Endothelial cell of umbilical vein (primary cell): Measurements from ENCODE around the gene TOPAZ1. TPM values are rescaled to one million over a fixed set of nuclear protein-coding genes. Genes with fewer than 3 reads are reported as not detected.

Experiments used
- BruUV-seq: library from RNA; stranded (reverse); fragments of 400-500 nt; replicated peaks from 2 replicates; lab custom pipeline; 2021; lab: Mats Ljungman, UMichigan
- CTCF ChIA-PET: fragments of 300-600, 350-600 bp; sonication (Branson Sonifier 250); formaldehyde crosslinking; loops from one replicate; lab custom pipeline; 2021; ENCODE audit warnings: antibody characterized with exemption, inconsistent platforms; lab: Charles Lee
- POLR2A ChIA-PET: fragments of 300-600, 350-600 bp; sonication (Branson Sonifier 250); formaldehyde crosslinking; loops from one replicate; lab custom pipeline; 2021; ENCODE audit warnings: antibody characterized with exemption, inconsistent platforms; lab: Charles Lee
- DNase-seq: peaks from one replicate; pipeline ENCODE4 v3.0.0-alpha.2; 2011; ENCODE audit warnings: low read depth, low spot score
- FAIRE-seq: peaks from 2 replicates; lab custom pipeline; 2011; peaks lifted over from hg19 to GRCh38; lab: Jason Lieb, UNC
- H2AFZ ChIP-seq: 2 replicates; pipeline ENCODE4 v1.6.0; 2012; ENCODE audit warnings: low read depth, low read length, control low read depth, inconsistent platforms
- H3K27ac ChIP-seq: 2 replicates; pipeline ENCODE4 v1.5.1; 2011; ENCODE audit warnings: low read depth, mild to moderate bottlenecking, control low read depth, low read length, moderate library complexity; ENCODE audit not compliant: insufficient read depth
- H3K27me3 ChIP-seq, 2 experiments: 2 replicates each; pipeline versions ENCODE4 v1.6.0 to v1.6.1; 2011; ENCODE audit warnings: low read length in 2 of 2, mixed read lengths in 1 of 2; ENCODE audit not compliant: control insufficient read depth in 2 of 2, insufficient read depth in 2 of 2
- H3K36me3 ChIP-seq, 2 experiments: 2 replicates in 1 of 2; 3 replicates in 1 of 2; pipeline ENCODE4 v1.5.1; 2011; ENCODE audit warnings: low read length in 2 of 2, mild to moderate bottlenecking in 1 of 2, moderate library complexity in 1 of 2; ENCODE audit not compliant: control insufficient read depth in 2 of 2, insufficient read depth in 2 of 2; ENCODE audit errors: extremely low read depth in 1 of 2
- H3K4me1 ChIP-seq: 3 replicates; pipeline ENCODE4 v1.5.1; 2011; ENCODE audit warnings: mild to moderate bottlenecking, low read length; ENCODE audit not compliant: control insufficient read depth, insufficient read depth; ENCODE audit errors: extremely low read depth
- H3K4me2 ChIP-seq: 2 replicates; pipeline ENCODE4 v1.6.1; 2011; ENCODE audit warnings: low read length, control low read depth, mixed read lengths; ENCODE audit not compliant: insufficient read depth
- H3K4me3 ChIP-seq, 3 experiments: fragments of 200-600 bp in 1 of 3; sonication (generic), shearing (Covaris generic) in 1 of 3; replicated peaks in 1 of 3; 2 replicates each; pipeline ENCODE4 v1.5.1; 2011 to 2016; ENCODE audit warnings: control low read depth in 3 of 3, low read length in 3 of 3, mild to moderate bottlenecking in 2 of 3, inconsistent platforms in 1 of 3, low read depth in 1 of 3, moderate library complexity in 1 of 3; ENCODE audit not compliant: insufficient read depth in 1 of 3
- H3K79me2 ChIP-seq: 2 replicates; pipeline ENCODE4 v1.6.0; 2012; ENCODE audit warnings: low read length, inconsistent platforms; ENCODE audit not compliant: control insufficient read depth, insufficient read depth
- H3K9ac ChIP-seq: replicated peaks from 2 replicates; pipeline ENCODE3; 2011; ENCODE audit warnings: low read length, control low read depth; ENCODE audit not compliant: insufficient read depth; ENCODE audit errors: extremely low read depth
- H3K9me1 ChIP-seq: replicated peaks from 3 replicates; pipeline ENCODE4 v1.6.0; 2011; ENCODE audit warnings: mild to moderate bottlenecking, low read length; ENCODE audit not compliant: control insufficient read depth, insufficient read depth; ENCODE audit errors: extremely low read depth
- H3K9me3 ChIP-seq: replicated peaks from 2 replicates; pipeline ENCODE4 v1.5.1; 2012; ENCODE audit warnings: low read length, inconsistent platforms; ENCODE audit not compliant: control insufficient read depth, insufficient read depth
- H4K20me1 ChIP-seq: replicated peaks from 2 replicates; pipeline ENCODE3; 2011; ENCODE audit warnings: mild to moderate bottlenecking, low read length; ENCODE audit not compliant: control insufficient read depth, insufficient read depth; ENCODE audit errors: extremely low read depth
- EZH2 ChIP-seq: IDR thresholded peaks from 2 replicates; pipeline ENCODE4 v1.6.1; 2012; ENCODE audit warnings: borderline replicate concordance, low read depth, mild to moderate bottlenecking, moderate library complexity, low read length, inconsistent platforms; ENCODE audit not compliant: severe bottlenecking
- FOS ChIP-seq: IDR thresholded peaks from 2 replicates; pipeline ENCODE4 v1.6.1; 2011; ENCODE audit warnings: mild to moderate bottlenecking, low read length, moderate library complexity, borderline replicate concordance; ENCODE audit not compliant: insufficient read depth
- GATA2 ChIP-seq: IDR thresholded peaks from 2 replicates; pipeline ENCODE4 v1.7.0; 2011; ENCODE audit warnings: low read depth, mild to moderate bottlenecking, moderate library complexity, mixed read lengths, low read length; ENCODE audit not compliant: insufficient read length, insufficient read depth
- MYC ChIP-seq: IDR thresholded peaks from one replicate; pipeline ENCODE4 v1.6.1; 2011; ENCODE audit warnings: mild to moderate bottlenecking, low read depth, low read length
- POLR2AphosphoS5 ChIP-seq: IDR thresholded peaks from 2 replicates; pipeline ENCODE4 v1.6.1; 2012; ENCODE audit warnings: low read depth, mild to moderate bottlenecking, control low read depth, low read length, moderate library complexity; ENCODE audit not compliant: insufficient read depth
- dilution Hi-C: fragments of 300-500 bp; cut with MboI; formaldehyde crosslinking; loops from one replicate; pipeline ENCODE4 v1.15.0; 2019; ENCODE audit warnings: low sequenced_read_pairs; ENCODE audit not compliant: extremely low pct_ligation_motif_present
- intact Hi-C: fragments of 100-400 bp; cut with micrococcal nuclease; formaldehyde crosslinking; loops from one replicate; pipeline ENCODE4 v1.10.0; 2022
- polyA plus RNA-seq, 4 experiments: library from polyadenylated mRNA; depleted of rRNA in 3 of 4; stranded (reverse) in 3 of 4; unstranded in 1 of 4; fragments of >200 nt; gene quantifications; 2 replicates each; pipeline versions ENCODE4 v1.2.1 to v1.2.3, GENCODE V29; 2011 to 2012; ENCODE audit warnings: missing spikeins in 1 of 4
- total RNA-seq: library from RNA; stranded (reverse); gene quantifications from 2 replicates; pipeline ENCODE4 v1.2.3, GENCODE V29; 2021
- TF ChIP-seq, protein P1 (sequence below), 2 donors: IDR thresholded peaks; 1 replicate in 1 of 2; 2 replicates in 1 of 2; pipeline ENCODE4 v1.5.1; 2011; ENCODE audit warnings: low read length in 2 of 2, mild to moderate bottlenecking in 2 of 2, moderate library complexity in 2 of 2, control low read depth in 1 of 2, inconsistent platforms in 1 of 2, low read depth in 1 of 2; ENCODE audit not compliant: insufficient read depth in 1 of 2; ENCODE audit errors: extremely low read depth in 1 of 2

TOPAZ1 gene
- total and polyA plus RNA-seq, 2 donors (not counting 3 experiments of a cell fraction or from before 2014, with no cell fraction given), result not detected

DNA sequence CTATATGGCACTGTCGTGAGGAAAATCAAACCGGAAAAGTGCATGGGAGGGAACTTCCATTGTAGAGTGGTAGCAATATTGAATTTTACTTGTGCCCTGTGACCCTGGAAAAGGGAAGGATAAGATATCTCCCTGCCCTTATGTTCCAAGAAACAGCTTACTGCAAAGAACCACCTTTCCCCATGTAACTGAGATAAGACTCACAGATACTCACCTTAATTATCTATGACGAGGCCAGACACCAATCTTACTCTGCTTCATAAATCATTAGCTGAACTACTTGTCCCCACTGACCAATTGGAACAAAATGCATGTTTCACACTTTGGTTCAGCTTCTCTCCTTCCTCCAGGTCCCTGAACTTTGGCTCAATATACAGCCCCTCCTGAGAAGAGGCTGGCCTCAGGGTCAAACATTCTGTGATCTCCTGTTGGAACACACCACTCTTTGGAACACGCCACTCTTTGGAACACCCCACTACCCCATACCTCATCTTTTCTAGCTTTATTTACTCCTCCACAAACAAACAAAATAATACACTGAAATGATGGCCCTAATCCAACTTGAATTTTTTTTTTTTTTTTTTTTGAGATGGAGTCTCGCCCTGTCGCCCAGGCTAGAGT lies 6.9 kb upstream of the TOPAZ1 start:
- no peaks in the 10 kb centered on the region for H3K9me3 ChIP-seq
- H3K4me1 ChIP-seq, result peaks cover 12% of the 10 kb centered on the region
- ChIA-PET POLR2A (interaction anchor here (1.1 kb wide), 1 partner anchor 958 kb away, joined by 3 read pairs; no protein-coding TSS in a partner anchor), CTCF (interaction anchor here (1.3 to 3.8 kb wide), 8 partner anchors 10 to 1273 kb away, joined by 3 to 31 read pairs (median 8); no protein-coding TSS in a partner anchor)
- H3K27me3 ChIP-seq, result no peaks in the 10 kb centered on the region
- no peaks in the 10 kb centered on the region for H3K36me3 ChIP-seq
- H2AFZ ChIP-seq, result no peak overlapping the region
- no peak overlapping the region for H3K4me2 ChIP-seq
- TF ChIP-seq GATA2 (no peak), FOS (no peak), EZH2 (no peak), POLR2AphosphoS5 (no peak), MYC (no peak)
- TF ChIP-seq, protein P1, sequence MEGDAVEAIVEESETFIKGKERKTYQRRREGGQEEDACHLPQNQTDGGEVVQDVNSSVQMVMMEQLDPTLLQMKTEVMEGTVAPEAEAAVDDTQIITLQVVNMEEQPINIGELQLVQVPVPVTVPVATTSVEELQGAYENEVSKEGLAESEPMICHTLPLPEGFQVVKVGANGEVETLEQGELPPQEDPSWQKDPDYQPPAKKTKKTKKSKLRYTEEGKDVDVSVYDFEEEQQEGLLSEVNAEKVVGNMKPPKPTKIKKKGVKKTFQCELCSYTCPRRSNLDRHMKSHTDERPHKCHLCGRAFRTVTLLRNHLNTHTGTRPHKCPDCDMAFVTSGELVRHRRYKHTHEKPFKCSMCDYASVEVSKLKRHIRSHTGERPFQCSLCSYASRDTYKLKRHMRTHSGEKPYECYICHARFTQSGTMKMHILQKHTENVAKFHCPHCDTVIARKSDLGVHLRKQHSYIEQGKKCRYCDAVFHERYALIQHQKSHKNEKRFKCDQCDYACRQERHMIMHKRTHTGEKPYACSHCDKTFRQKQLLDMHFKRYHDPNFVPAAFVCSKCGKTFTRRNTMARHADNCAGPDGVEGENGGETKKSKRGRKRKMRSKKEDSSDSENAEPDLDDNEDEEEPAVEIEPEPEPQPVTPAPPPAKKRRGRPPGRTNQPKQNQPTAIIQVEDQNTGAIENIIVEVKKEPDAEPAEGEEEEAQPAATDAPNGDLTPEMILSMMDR (IDR thresholded peaks at IDR 0.05; ENCODE audit: extremely low read depth in 1 of 2, insufficient read depth in 1 of 2, low read depth in 1 of 2, low read length in 2 of 2), result no peak
- intact Hi-C loops, result loop anchor here (5.0 kb wide), 3 partner anchors 482 to 947 kb away; partner anchors contain the start of genes ABHD5 and SNRK
- no peaks in the 10 kb centered on the region for H4K20me1 ChIP-seq
- H3K27ac ChIP-seq, result no peak overlapping the region
- no peaks in the 10 kb centered on the region for H3K79me2 ChIP-seq
- no TSS peak for BruUV-seq
- DNase-seq (no peak), FAIRE-seq (no peak)
- no peaks in the 10 kb centered on the region for H3K9me1 ChIP-seq
- H3K4me3 ChIP-seq, result no peak overlapping the region
- H3K9ac ChIP-seq, result no peak overlapping the region
- dilution Hi-C loops, result no loop called here
